Measurements from ENCODE around the gene BMPER.

DNA sequence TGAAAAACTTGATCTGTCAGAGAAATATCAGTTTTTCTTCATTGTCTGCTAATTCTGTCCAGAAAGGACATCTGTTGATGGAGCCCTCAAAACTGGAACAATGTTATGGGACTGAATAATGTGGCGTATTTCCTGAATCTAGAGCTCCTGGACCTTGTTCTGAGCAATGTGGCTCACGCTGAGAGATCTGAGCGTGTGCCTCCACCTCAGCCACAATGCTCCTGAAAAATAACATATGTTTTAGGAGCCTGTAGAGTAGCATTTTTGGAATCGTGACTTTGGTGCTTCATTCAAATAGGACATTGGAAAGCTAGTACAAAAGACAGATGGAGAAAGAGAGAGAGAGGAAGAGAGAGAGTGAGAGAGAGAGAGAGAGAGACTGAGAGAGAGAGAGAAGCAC is 110.3 kb downstream of the BMPER start:
- no peak for TF ChIP-seq TCF7L2 (IDR thresholded peaks at IDR 0.05; ENCODE audit: low read depth, low read length)
- TF ChIP-seq, protein P1, sequence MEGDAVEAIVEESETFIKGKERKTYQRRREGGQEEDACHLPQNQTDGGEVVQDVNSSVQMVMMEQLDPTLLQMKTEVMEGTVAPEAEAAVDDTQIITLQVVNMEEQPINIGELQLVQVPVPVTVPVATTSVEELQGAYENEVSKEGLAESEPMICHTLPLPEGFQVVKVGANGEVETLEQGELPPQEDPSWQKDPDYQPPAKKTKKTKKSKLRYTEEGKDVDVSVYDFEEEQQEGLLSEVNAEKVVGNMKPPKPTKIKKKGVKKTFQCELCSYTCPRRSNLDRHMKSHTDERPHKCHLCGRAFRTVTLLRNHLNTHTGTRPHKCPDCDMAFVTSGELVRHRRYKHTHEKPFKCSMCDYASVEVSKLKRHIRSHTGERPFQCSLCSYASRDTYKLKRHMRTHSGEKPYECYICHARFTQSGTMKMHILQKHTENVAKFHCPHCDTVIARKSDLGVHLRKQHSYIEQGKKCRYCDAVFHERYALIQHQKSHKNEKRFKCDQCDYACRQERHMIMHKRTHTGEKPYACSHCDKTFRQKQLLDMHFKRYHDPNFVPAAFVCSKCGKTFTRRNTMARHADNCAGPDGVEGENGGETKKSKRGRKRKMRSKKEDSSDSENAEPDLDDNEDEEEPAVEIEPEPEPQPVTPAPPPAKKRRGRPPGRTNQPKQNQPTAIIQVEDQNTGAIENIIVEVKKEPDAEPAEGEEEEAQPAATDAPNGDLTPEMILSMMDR (IDR thresholded peaks at IDR 0.05), result no peak
- no peak for TF ChIP-seq POLR2AphosphoS5 (IDR thresholded peaks at IDR 0.05; ENCODE audit: low read depth, low read length)
- TF ChIP-seq, protein P2, sequence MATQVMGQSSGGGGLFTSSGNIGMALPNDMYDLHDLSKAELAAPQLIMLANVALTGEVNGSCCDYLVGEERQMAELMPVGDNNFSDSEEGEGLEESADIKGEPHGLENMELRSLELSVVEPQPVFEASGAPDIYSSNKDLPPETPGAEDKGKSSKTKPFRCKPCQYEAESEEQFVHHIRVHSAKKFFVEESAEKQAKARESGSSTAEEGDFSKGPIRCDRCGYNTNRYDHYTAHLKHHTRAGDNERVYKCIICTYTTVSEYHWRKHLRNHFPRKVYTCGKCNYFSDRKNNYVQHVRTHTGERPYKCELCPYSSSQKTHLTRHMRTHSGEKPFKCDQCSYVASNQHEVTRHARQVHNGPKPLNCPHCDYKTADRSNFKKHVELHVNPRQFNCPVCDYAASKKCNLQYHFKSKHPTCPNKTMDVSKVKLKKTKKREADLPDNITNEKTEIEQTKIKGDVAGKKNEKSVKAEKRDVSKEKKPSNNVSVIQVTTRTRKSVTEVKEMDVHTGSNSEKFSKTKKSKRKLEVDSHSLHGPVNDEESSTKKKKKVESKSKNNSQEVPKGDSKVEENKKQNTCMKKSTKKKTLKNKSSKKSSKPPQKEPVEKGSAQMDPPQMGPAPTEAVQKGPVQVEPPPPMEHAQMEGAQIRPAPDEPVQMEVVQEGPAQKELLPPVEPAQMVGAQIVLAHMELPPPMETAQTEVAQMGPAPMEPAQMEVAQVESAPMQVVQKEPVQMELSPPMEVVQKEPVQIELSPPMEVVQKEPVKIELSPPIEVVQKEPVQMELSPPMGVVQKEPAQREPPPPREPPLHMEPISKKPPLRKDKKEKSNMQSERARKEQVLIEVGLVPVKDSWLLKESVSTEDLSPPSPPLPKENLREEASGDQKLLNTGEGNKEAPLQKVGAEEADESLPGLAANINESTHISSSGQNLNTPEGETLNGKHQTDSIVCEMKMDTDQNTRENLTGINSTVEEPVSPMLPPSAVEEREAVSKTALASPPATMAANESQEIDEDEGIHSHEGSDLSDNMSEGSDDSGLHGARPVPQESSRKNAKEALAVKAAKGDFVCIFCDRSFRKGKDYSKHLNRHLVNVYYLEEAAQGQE (IDR thresholded peaks at IDR 0.05; ENCODE audit: insufficient read depth in 1 of 2, low read depth in 2 of 2, low read length in 1 of 2), result no peak
